ENCODE data around the gene MYO1C.

The MYO1C gene

DNA sequence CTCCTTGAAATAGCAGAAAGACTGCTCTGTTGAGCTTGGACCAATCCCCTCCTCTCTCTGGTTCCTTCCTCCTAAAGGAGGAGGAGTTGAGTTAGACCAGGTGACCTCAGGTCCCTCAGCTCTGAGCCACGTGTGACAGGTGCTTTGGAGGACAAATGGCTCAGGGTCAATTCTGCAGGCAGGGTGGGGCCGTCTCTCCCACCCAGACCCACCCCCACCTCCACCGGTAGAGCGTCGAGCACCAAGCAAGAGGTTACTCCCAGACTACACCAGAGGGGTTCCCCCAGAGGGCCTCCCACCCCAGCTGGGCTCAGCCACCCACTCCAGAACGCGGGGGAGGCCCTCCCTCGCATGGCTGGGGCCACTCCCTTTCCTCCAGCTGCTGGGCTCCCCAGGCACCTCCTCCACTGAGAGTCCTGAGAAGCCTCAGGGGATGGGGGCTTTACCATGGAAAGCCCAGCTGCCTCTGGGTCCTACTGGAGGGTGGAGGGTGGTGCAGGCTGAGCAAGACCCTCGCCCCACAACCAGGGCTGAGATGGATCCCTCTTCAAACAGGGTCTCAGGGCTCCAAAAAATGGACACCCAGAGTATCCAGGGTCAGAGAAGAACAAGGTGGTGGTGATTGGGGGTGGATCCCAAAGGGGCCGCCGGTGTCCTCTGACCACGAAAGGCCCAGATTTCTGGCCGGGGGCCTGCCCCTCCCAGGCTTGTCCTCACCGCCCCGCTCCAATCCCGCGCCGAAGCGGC lies 7.6 kb downstream of the MYO1C start:
- DNase-seq: peak; percentile 16

DNA sequence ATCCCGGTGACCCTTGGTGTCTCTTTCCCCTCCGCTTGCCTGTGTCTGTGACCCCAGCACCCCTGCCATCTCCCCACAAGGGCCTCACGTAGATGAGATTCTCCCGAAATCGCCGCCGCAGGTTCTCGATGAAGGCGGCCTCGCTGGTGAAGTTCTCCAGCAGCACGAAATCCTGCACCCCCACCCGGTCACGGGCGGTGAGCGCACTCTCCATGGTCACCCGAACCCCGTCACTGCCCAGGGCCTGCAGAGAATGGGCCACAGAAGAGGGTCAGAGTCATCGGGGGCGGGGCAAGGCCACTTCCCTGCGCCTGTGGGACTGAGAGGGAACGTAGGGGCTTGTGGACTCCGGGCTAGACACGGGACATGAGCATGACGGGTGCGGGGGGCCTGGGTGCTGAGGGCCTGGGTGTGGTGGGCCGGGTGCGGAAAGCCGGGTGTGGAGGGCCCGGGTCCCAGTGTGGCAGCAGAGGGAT lies 8.4 kb downstream of the MYO1C start:
- no peak for DNase-seq

DNA sequence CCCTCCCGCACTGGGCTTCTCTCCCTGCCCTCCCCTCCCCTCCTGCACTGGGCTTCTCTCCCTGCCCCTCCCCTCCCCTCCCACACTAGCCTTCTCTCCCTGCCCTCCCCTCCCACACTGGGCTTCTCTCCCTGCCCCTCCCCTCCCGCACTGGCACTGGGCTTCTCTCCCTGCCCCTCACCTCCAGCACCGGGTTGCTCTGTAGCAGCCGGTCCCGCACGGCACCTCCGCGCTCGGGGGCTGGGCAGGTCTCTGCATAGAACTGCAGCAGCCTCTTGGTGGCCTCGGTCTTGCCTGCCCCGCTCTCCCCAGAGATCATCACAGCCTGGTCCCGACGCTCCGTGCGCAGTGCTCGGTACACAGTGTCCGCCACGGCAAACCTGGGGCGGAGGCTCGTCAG lies 9.8 kb downstream of the MYO1C start:
- no peak for DNase-seq

DNA sequence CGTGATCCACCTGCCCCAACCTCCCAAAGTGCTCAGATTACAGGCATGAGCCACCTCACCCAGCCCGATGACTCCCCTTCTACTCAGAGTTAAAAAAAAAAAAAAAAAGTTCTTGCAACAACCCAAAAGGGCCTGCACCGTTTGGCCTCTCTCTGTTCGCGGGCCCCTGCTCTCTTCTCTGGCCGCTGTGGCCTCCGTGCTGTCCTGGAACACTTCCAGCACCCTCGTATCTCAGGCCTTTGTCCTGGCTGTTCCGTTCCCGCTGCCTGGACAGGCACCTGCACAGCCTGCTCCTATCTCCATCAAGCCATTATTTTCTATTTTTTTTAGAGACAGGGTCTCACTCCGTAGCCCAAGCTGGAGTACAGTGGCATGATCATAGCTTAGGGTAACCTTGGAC lies 10.8 kb downstream of the MYO1C start:
- no peak for DNase-seq

DNA sequence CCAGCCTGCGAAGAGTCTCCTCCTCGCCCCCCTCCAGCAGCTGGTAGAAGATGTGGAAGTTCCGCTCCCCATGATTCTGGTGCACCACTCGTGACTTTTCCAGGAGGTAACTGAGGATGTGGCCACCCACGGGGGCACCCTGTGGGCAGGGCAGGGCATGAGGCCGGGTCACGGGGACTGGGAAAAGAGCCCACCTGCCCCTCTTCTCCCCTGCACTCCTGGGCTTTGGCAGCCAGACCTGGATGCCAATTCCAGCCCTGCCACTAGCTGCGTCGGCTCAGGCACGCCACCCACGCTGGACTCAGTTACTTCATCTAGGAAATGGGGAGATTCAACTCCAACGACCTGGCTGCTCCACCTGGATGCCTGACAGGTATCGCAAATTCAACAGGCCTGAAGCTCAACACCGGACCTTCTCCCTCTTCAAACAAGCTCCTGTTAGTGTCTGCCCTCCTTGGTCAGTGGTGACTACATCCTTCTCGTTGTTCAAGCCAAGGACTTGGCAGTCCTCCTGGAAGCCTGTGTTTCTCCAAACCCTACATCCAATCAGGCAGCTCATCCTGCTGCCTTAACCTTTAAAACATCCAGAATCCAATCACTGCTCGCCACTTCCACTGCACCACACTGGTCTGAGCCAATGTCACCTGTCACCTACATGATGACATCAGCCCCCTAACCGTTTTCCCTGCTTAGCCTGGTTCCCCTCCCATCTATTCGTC lies 11.6 kb downstream of the MYO1C start:
- DNase-seq: no peak

DNA sequence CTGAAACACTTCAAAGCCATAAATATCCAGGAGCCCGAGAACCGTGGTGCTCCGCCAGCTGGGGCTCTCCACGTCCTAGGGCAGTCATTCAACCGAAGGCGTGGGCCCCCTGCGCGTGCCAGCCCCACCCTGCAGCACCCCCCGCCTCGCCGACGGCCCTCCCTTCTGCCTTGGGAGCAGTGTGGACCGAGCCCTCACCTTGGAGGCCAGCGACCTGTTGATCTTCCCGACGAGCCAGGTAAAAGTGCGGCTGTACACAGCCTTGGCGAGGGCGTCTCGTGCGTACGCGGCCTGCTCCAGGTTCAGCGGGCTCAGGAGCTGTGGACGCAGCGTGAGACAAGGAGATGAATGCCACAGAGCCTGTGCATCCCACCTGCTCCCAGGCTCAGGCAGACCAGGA lies 14.1 kb downstream of the MYO1C start:
- DNase-seq: no peak

DNA sequence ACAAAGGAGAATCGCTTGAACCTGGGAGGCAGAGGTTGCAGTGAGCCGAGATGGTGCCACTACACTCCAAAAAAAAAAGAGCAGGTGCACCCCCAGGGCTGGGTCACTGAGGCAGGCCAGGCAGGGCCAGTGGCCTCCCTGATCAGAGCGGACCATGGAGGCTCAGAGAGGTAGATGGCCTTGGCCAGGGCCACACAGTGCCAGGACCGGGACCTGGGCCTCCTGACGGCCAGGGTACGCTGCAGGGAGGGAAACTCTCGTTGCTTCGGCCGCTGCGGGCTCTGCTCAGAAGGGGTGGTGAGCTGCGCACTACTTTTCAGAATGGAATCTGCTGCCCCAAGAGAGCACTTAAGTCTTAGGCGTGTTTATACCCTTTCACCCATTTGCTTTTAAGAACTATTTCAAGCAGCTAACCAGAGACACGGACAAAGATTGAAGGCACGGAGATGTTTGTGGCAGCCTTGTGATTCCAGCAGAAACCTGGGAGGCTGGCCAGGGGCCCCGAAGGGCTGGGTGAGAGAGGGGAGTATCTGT lies 17.1 kb downstream of the MYO1C start:
- no peak for DNase-seq

DNA sequence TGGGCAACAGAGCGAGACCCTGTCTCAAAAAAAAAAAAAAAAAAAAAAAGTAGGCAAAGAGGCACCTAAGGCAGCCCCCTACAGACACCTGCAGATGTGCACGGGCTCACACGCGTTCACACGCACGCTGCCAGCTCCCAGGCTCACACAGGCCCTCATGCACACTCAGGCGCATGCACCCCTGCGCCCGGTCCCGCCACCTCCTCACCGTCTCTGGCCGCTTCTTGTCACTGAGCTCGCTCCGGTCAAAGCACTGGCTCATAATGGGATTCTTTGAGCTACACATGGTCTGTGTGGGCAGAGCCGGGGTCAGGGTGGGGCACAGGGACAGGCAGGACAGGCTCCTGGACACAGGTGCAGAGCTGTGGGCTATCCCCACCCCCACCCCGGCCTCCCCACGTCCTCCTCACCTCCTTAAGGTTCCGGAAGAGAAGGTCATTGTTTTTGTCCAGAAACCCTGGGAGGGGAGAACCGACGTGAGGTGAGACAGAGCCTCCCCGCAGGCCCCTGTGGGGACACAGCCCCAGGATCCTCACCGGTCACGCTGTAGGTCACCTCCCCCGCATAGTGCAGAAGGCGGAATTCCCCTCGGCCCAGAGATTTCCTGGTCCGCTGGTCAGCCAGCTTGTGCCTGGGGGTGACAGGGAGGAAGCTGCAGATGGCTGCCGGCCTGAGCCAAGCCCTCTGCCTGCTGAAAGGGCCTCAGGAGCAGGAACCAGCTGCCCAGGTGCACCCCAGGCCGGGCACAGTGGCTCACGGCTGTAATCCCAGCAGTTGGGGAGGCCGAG lies 17.9 kb downstream of the MYO1C start:
- DNase-seq: no peak

DNA sequence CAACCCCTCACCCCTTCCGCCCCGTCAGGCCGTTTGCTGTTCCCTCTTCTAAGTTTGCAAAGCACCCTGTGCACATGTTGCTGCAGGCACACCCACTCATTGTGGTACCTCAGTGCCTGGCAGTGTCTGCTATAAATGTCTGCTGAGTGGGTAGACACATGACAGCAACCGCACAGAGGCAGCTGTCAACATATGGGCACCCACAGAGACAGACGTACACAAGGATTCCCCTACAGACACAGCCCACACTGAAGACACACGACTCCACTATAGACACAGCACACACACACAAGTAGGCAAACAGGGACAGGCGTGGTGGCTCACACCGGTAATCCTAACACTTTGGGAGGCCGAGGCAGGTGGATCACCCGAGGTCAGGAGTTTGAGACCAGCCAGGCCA lies 18.6 kb downstream of the MYO1C start:
- DNase-seq: no peak

DNA sequence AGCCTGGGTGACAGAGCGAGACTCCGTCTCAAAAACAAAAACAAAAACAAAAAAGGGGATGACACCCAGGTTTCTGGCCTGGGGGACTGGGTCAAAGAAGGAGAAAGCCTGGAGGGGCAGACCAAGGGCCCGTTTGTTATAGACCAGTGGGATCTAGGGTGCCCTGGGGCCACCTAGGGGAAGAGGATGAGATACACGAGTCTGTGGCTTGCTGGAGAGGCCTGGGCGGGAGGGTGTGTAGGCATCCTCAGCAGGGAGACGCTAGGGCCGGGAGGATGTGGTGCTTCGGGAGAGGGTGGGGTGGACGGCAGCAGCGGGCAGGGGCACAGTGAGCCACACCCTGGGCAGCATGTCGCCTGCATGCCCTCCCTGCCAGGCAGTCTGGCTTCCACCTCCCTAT lies 19.3 kb downstream of the MYO1C start:
- DNase-seq: no peak

DNA sequence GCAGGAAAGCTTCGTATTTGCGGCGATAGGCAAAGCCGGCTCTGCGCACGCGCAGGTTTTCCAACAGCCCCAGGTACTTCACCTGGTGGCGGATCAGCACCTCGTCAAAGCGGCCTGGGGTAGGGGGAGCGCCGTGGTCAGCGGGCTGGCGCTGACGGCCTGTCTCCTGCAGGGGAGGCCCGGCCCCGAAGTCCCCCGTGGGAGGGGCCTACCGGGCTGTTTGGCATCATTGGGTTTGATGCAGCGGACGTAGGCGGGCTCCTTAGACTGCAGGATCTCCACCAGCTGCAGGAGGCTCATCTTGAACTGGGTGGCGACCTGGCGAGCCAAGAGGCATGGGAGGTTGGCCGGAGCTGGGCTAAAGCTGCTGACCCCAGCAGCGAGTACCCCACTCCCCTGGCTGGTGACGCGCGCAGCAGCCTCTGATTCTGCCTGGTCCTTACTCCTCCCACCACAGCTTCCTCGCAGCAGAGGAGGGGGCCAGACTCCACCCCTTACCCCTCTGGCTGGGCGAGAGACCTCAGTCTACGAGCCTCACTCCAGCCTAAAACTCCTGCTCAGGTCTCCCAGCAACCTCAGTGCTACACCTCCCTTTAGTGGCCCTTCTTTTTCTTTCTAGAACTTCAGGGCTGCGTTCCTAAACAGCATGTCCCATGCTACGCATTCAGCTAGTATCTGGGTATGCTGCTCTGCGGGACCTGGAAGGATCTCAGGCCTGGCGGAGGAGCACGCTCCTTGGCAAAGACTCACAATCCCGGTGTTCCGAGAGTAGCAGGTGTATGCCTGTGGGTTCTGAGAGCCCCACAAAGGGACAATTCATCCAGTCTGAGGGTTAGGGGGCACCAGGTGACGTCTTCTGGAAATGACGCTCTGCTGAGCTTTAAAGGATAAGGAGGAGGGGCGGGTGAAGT lies 20.3 kb downstream of the MYO1C start:
- no peak for DNase-seq

DNA sequence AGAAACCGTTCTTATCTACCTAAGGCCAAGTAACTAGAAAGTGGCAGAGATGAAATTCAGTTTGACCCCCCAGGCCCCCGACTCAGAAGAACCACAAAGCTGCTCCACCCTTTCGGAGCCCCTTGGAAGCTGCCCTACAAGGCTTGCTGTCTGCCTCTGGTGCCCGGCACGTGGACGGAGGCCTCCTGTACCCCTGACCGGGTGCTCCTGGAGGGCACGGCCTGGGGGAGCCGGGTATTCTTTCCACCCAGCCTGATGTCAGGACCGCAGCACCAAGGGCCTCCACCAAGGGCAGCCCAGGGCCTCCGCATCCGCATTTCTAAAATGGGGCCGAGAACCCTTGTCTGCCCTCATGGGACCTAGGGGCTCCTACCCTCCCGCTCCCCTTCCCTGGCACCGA lies 21.0 kb downstream of the MYO1C start:
- no peak for DNase-seq

DNA sequence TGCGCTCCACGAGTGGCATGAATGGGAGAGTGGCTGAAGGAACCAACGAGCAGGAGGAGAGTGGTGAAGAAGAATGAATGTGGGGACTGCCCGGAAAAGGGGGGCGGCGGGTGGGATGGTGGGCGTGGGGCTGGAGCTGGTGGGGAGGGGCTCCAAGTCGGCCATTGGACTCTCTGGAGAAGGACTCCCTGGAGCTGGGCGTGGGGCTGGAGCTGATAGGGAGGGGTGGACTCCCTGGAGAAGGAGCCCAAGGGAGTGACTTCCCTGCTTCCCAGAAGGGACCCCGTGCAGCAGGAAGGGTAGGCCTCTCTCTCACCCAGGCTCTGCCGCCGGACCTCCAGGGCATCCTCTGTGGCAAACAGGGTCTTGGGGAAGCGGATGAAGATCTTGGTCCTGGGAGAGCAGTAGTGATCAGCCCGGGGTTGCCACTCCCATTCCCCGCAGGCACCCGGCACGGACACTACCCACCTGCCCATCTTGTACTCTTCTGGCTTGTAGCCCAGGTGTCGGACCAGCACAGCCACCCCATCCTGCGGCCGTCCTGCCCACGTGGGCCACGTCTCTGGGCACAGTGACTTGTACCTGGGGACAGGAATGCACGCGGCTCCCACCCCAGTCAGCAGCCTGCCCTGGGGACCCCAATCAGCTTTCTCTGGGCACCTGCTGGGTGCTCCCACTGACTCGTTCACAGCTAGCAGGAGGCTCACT lies 21.6 kb downstream of the MYO1C start:
- DNase-seq: no peak

DNA sequence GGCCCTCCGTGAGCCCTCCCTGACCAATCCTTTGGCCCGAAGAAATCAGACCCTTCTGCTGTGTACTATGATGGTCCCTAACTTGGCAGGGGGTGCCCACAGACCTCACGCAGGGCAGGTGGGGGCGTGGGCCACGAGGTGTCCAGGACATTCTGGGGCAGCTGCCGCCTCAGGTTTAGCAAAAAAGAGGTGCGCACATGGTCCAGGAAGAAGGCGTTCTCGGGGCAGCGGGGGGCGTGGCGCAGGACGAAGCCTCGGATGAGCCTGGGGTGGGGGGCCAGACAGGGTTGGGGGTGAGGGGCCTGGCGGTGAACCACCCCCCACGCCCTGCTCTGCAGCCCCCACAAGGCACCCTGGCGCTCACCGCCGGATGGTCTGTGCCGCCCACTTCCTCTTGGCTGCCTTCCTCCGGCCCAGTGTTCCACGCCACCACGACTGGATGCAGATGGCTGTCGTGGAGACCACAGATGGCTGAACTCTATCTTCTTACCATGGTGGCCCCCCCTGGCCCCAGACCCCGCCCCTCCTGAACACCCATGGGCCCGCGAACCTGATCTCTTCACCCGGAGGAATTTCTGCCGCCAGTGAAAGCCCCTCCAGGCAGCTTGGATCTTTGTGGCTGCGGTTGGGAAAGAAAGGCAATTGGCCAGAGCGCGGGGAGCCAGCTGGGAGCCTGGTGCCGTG lies 22.3 kb downstream of the MYO1C start:
- no peak for DNase-seq

DNA sequence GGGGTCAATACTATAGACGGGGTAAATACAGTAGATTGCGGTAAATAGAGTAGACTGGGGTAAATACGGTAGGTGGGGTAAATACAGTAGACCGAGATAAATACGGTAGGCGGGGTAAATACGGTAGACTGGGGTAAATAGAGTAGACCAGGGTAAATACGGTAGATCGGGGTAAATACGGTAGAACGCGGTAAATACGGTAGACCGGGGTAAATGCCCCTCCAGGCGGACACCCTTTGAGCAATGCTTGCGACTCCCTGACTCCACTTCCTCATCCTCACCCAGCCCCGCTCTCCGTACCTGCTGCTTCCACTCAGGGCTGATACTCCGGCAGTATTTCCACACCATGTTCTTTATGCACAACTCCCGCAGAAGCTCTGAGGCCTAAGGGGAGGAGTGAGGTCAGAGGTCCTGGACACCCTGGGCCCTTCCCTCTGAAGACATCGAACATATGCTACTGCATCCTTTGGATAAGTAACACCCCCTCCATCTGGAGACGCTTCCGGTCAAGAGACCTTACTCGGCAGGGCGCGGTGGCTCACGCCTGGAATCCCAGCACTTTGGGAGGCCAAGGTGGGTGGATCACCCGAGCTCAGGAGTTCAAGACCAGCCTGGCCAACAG lies 23.1 kb downstream of the MYO1C start:
- DNase-seq: no peak

DNA sequence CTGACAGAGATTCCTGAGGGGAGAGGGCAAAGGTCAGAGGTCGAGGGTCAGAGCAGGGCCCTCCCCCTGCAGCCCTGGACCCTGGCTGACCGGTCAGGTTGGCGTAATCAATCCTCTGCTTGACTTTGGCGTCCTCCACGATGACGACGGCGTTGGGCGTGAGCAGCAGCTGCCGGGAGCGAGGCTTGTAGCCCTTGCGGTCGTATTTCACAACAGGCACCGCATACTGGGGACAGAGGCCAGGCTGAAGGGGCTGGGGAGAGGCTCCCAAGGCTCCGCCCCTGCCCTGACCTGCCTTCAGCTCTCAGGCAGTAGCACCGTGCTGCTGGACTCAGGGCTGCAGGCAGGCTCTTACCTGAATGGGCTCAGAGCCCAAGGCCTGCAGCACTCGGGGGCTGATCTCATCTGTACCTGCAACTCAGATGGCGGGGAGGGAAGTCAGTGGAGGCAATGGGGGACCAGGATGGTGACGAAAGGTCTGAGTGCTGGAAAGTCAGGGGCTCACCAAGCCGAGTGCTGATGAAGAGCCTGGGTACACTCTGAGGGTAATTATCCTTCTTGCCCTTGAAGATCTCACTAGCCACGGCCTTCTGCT lies 24.5 kb downstream of the MYO1C start:
- DNase-seq: no peak

DNA sequence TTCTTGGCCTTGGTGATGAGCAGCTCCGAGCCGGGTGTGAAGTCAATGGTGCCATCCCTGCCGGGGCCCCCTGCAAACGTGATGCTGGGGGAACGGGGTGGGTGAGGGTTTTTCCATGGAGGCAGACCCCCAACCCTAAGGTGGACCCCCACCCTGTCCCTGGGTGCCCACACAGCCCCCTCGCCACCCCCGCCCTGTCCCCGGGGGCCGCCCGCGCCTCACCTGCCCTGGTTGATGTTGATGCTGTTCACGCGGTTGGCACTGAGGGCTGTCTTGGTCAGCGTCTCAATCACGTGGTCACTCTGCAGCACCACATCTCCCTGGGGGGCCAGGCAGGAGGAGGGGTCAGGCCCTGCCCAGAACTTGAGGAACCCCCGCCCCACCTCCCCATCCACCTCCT lies 25.2 kb downstream of the MYO1C start:
- no peak for DNase-seq

DNA sequence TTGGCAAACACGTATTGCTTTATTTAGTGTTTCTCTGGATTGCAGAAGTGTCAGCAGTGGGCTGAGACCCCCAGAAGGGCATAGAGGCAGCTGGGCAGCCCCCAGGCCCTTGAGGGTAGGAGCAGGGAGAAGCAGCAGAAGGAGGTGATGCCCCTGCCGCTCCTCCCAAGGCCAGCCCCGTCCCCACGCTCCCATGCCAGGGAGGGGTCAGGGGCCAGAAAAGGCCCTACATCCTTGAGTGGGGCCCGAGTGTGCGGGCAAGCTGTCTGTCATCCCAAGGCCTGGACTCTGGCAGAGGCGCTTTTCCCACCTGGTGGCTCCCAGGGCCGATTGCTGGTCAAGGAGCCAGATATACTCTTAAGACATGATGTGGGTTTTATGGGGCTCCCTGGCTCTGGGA lies 28.3 kb downstream of the MYO1C start:
- DNase-seq: no peak

DNA sequence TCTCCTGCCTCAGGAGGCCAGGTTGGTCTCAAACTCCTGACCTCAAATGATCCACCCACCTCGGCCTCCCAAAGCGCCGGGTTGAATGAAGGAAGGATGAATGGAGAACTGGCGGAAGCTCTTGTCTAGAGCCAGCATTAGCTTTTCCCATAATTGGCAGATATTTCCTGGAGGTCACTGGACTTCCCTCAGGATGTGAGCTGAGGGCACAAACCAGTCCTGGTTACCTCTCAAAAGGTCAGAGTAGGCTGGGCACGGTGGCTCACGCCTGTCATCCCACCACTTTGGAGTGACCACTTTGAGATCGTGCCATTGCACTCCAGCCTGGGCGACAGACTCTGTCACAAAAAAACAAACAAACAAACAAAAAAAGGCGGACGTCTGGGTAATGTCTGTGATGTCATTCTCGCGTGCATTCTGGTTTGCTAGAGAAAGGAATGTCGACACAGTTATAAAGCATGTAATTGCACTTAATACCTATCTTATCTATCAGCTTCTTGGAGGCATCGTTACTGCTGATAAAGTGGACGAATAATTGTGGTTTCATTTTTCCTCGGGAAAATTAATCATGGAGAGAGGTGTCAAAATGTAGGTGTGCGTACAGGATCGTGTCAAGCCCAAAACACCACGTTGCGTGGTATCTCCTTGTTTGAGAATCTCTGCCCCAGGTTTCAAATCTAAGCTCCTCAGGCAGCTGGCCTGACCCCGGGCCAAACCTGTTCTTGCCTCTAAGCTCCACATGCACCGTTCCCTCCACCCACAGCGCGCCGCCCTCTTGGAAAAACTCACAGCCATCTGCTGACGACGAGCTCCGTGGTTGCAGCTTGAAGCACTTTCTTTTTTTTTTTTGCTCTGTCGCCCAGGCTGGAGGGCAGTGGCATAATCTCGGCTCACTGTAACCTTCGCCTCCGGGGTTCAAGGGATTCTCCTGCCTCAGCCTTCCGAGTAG lies 30.0 kb downstream of the MYO1C start:
- DNase-seq: no peak

Measured in DMS153 (cell line).